ENCODE data around the gene XPO5. TPM values are rescaled to one million over a fixed set of nuclear protein-coding genes. Genes with fewer than 3 reads are reported as not detected.

XPO5 gene
- total and polyA plus RNA-seq, 9 of the 15 experiments (the other 6 are each of a cell fraction or from before 2014, with no cell fraction given) = 36.0 to 170 (median 99.1) TPM

- TF ChIP-seq SPI1 (IDR thresholded peaks at IDR 0.05; ENCODE audit: borderline replicate concordance, low read depth, low read length) = no peak
- TF ChIP-seq CHAMP1 (IDR thresholded peaks at IDR 0.05) = no peak
- TF ChIP-seq SREBF2 (CRISPR knock-in tag; IDR thresholded peaks at IDR 0.05) = no peak
- TF ChIP-seq SIN3B (IDR thresholded peaks at IDR 0.05; ENCODE audit: low read depth) = peak; percentile 64
- no peak for TF ChIP-seq XRCC5 (IDR thresholded peaks at IDR 0.05; ENCODE audit: low read depth, low read length)
- TF ChIP-seq ZHX1 (conservative IDR thresholded peaks at IDR 0.05; ENCODE audit: low read length) = peak; percentile 88
- TF ChIP-seq, protein P1, sequence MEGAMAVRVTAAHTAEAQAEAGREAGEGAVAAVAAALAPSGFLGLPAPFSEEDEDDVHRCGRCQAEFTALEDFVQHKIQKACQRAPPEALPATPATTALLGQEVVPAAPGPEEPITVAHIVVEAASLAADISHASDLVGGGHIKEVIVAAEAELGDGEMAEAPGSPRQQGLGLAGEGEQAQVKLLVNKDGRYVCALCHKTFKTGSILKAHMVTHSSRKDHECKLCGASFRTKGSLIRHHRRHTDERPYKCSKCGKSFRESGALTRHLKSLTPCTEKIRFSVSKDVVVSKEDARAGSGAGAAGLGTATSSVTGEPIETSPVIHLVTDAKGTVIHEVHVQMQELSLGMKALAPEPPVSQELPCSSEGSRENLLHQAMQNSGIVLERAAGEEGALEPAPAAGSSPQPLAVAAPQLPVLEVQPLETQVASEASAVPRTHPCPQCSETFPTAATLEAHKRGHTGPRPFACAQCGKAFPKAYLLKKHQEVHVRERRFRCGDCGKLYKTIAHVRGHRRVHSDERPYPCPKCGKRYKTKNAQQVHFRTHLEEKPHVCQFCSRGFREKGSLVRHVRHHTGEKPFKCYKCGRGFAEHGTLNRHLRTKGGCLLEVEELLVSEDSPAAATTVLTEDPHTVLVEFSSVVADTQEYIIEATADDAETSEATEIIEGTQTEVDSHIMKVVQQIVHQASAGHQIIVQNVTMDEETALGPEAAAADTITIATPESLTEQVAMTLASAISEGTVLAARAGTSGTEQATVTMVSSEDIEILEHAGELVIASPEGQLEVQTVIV (CRISPR knock-in tag; IDR thresholded peaks at IDR 0.05; ENCODE audit: borderline replicate concordance) = no peak; the same call in 1 of the 2 replicates
- TF ChIP-seq MYNN (IDR thresholded peaks at IDR 0.05) = peak; percentile 61
- no peak for TF ChIP-seq MYNN (CRISPR knock-in tag; IDR thresholded peaks at IDR 0.05)
- TF ChIP-seq ZNF830 (CRISPR knock-in tag; IDR thresholded peaks at IDR 0.05) = peak; percentile 91
- peak; percentile 19 for TF ChIP-seq TBP (optimal IDR thresholded peaks at IDR 0.05; ENCODE audit: low read depth, low read length)
Measured at GRCh38 chr6:43509984-43510826, 65.6 kb downstream of the XPO5 start, which contains the start of gene LRRC73 (continued).
